GM23248 (cell line): ENCODE results near the gene PADI4. TPM values are rescaled to one million over a fixed set of nuclear protein-coding genes. Genes with fewer than 3 reads are reported as not detected.

ENCODE experiments used
- DNase-seq: peaks from one replicate; pipeline ENCODE4 v3.0.0-alpha.2; 2015
- H2AFZ ChIP-seq: fragments of 200-600 bp; sonication (generic); 2 replicates; pipeline ENCODE4 v1.6.1; 2016; ENCODE audit warnings: antibody characterized with exemption
- H3F3A ChIP-seq: fragments of 200-600 bp; sonication (generic); 2 replicates; pipeline ENCODE4 v1.6.1; 2016; ENCODE audit warnings: mild to moderate bottlenecking, antibody characterized with exemption, mixed run types; ENCODE audit not compliant: insufficient read depth
- H3K27ac ChIP-seq: fragments of 200-600 bp; sonication (generic); 2 replicates; pipeline ENCODE4 v1.5.1; 2016; ENCODE audit warnings: mild to moderate bottlenecking
- H3K27me3 ChIP-seq: fragments of 200-600 bp; sonication (generic); replicated peaks from 2 replicates; pipeline ENCODE4 v1.6.1; 2016; ENCODE audit warnings: mild to moderate bottlenecking; ENCODE audit not compliant: insufficient read depth
- H3K36me3 ChIP-seq: fragments of 200-600 bp; sonication (generic); 2 replicates; pipeline ENCODE4 v1.6.1; 2016; ENCODE audit warnings: low read depth, mild to moderate bottlenecking
- H3K4me1 ChIP-seq: fragments of 200-600 bp; sonication (generic); 2 replicates; pipeline ENCODE4 v1.6.1; 2016; ENCODE audit warnings: mild to moderate bottlenecking; ENCODE audit not compliant: insufficient read depth
- H3K4me2 ChIP-seq: fragments of 200-600 bp; sonication (generic); one replicate; pipeline ENCODE4 v1.6.1; 2016; ENCODE audit warnings: mild to moderate bottlenecking; ENCODE audit not compliant: unreplicated experiment
- H3K4me3 ChIP-seq: fragments of 200-600 bp; sonication (generic); 2 replicates; pipeline ENCODE4 v1.5.1; 2016; ENCODE audit warnings: mild to moderate bottlenecking
- H3K79me2 ChIP-seq: fragments of 200-600 bp; sonication (generic); 2 replicates; pipeline ENCODE4 v1.6.1; 2016; ENCODE audit warnings: mild to moderate bottlenecking; ENCODE audit not compliant: insufficient read depth
- H3K9ac ChIP-seq: fragments of 200-600 bp; sonication (generic); 2 replicates; pipeline ENCODE4 v1.6.1; 2016; ENCODE audit warnings: mild to moderate bottlenecking
- H3K9me2 ChIP-seq: fragments of 200-600 bp; sonication (generic); 2 replicates; pipeline ENCODE4 v1.6.1; 2016; ENCODE audit warnings: mixed run types, mild to moderate bottlenecking, moderate library complexity; ENCODE audit not compliant: insufficient read depth
- H3K9me3 ChIP-seq: fragments of 200-600 bp; sonication (generic); one replicate; pipeline ENCODE4 v1.6.1; 2017; ENCODE audit warnings: low read depth
- H4K20me1 ChIP-seq: fragments of 200-600 bp; sonication (generic); 2 replicates; pipeline ENCODE4 v1.6.0; 2016; ENCODE audit not compliant: insufficient read depth
- EZH2 ChIP-seq: fragments of 200-600 bp; sonication (generic); IDR thresholded peaks from 2 replicates; pipeline ENCODE4 v1.6.1; 2018; ENCODE audit warnings: antibody characterized with exemption, mild to moderate bottlenecking; ENCODE audit not compliant: insufficient read depth, poor library complexity, severe bottlenecking
- EZH2phosphoT487 ChIP-seq: fragments of 200-600 bp; sonication (generic); IDR thresholded peaks from 2 replicates; pipeline ENCODE4 v1.6.1; 2018; ENCODE audit warnings: antibody characterized with exemption, moderate library complexity, mild to moderate bottlenecking, low read depth; ENCODE audit not compliant: insufficient read depth
- WGBS, 2 experiments: methylation state at CpG; one replicate each; pipeline ENCODE4 v1.1.6; 2015 to 2017; ENCODE audit warnings: low lambda C conversion rate in 2 of 2, low coverage in 1 of 2; ENCODE audit errors: missing lambda C conversion rate in 2 of 2; 5-methylcytosine and 5-hydroxymethylcytosine counted together
- in situ Hi-C: fragments of 300-500 bp; cut with MboI; formaldehyde crosslinking; loops from 2 replicates; pipeline ENCODE4 v1.15.0; 2020
- polyA plus RNA-seq: library from polyadenylated mRNA; unstranded; fragments of >200 nt; fragmentation: Nextera tagmentation; extraction: Ambion mirVana; gene quantifications from 2 replicates; pipeline ENCODE4 v1.2.1, GENCODE V29; 2016
- total RNA-seq: library from RNA; depleted of rRNA; stranded (reverse); fragments of >200 nt; shearing (Covaris generic); gene quantifications from 2 replicates; pipeline ENCODE4 v1.2.3, GENCODE V29; 2014

The PADI4 gene
- total and polyA plus RNA-seq, 2 experiments from 2014 or later, result not detected

GRCh38 chr1:17329610-17330009, 21.6 kb downstream of the PADI4 start:
- in situ Hi-C loops, result loop anchor here (10.0 kb wide), 2 partner anchors 215 to 265 kb away; partner anchors contain the start of gene PADI2
- Histone ChIP-seq H3K27me3 (peaks cover 46% of the 10 kb centered on the region), H3K4me3 (no peak overlapping the region), H3K4me2 (no peak overlapping the region), H3K9me3 (no peaks in the 10 kb centered on the region), H3F3A (no peaks in the 10 kb centered on the region), H3K36me3 (no peaks in the 10 kb centered on the region), H3K79me2 (no peaks in the 10 kb centered on the region), H4K20me1 (no peaks in the 10 kb centered on the region), H3K9me2 (no peaks in the 10 kb centered on the region), H3K27ac (no peak overlapping the region), H3K4me1 (no peaks in the 10 kb centered on the region), H3K9ac (no peak overlapping the region), H2AFZ (no peak overlapping the region)
- no peak for TF ChIP-seq EZH2
- no peak for TF ChIP-seq EZH2phosphoT487
- WGBS, 2 experiments, result 36 to 46% methylated on average over 4 of the region's 4 CpGs
- no peak for DNase-seq

- TF ChIP-seq EZH2phosphoT487, result no peak
- no peaks in the 10 kb centered on the region for H3K9me3 ChIP-seq
- H3K27ac ChIP-seq, result no peak overlapping the region
- no peak overlapping the region for H3K4me2 ChIP-seq
- no peaks in the 10 kb centered on the region for H3K4me1 ChIP-seq
- peaks cover 34% of the 10 kb centered on the region for H3K27me3 ChIP-seq
- H3K4me3 ChIP-seq, result no peak overlapping the region
- H2AFZ ChIP-seq, result no peak overlapping the region
- in situ Hi-C loops, result loop anchor here (10.0 kb wide), 2 partner anchors 216 to 266 kb away; partner anchors contain the start of gene PADI2
- WGBS, 2 experiments, result 17 to 21% methylated on average over 7 of the region's 7 CpGs
- H4K20me1 ChIP-seq, result no peaks in the 10 kb centered on the region
- H3K9ac ChIP-seq, result no peak overlapping the region
- H3K9me2 ChIP-seq, result no peaks in the 10 kb centered on the region
- H3K36me3 ChIP-seq, result no peaks in the 10 kb centered on the region
- no peak for DNase-seq
- no peaks in the 10 kb centered on the region for H3F3A ChIP-seq
- no peaks in the 10 kb centered on the region for H3K79me2 ChIP-seq
Observed at GRCh38 chr1:17330856-17331255, 22.9 kb downstream of the PADI4 start.

- H3K9ac ChIP-seq, result no peak overlapping the region
- no peak overlapping the region for H2AFZ ChIP-seq
- H3K4me1 ChIP-seq, result no peaks in the 10 kb centered on the region
- H3K27me3 ChIP-seq, result peaks cover 20% of the 10 kb centered on the region
- H3K36me3 ChIP-seq, result no peaks in the 10 kb centered on the region
- no peak for DNase-seq
- H3K9me2 ChIP-seq, result no peaks in the 10 kb centered on the region
- WGBS, 2 experiments, result 58 to 67% methylated on average over 8 of the region's 8 CpGs
- no peaks in the 10 kb centered on the region for H4K20me1 ChIP-seq
- H3K4me2 ChIP-seq, result no peak overlapping the region
- no peaks in the 10 kb centered on the region for H3K79me2 ChIP-seq
- no peaks in the 10 kb centered on the region for H3K9me3 ChIP-seq
- no peak overlapping the region for H3K4me3 ChIP-seq
- no peak overlapping the region for H3K27ac ChIP-seq
- in situ Hi-C loops, result loop anchor here (10.0 kb wide), 2 partner anchors 218 to 268 kb away; partner anchors contain the start of gene PADI2
- H3F3A ChIP-seq, result no peaks in the 10 kb centered on the region
- TF ChIP-seq EZH2 (no peak), EZH2phosphoT487 (no peak)
Observed at GRCh38 chr1:17333081-17333480, 25.1 kb downstream of the PADI4 start.

GRCh38 chr1:17335821-17336710, 28.1 kb downstream of the PADI4 start:
- H3K36me3 ChIP-seq, result no peaks in the 10 kb centered on the region
- no peak overlapping the region for H3K4me3 ChIP-seq
- no peak overlapping the region for H3K27ac ChIP-seq
- WGBS, 2 experiments, result 17 to 20% methylated on average over 19 to 20 of the region's 20 CpGs
- no peaks in the 10 kb centered on the region for H3K9me2 ChIP-seq
- no peak overlapping the region for H3K4me2 ChIP-seq
- no peaks in the 10 kb centered on the region for H3K9me3 ChIP-seq
- H3K27me3 ChIP-seq, result peaks cover 9% of the 10 kb centered on the region; the same call in 1 of the 2 replicates
- H3F3A ChIP-seq, result no peaks in the 10 kb centered on the region
- peak; percentile 78 for DNase-seq
- TF ChIP-seq EZH2, result no peak
- TF ChIP-seq EZH2phosphoT487, result no peak
- no peaks in the 10 kb centered on the region for H3K4me1 ChIP-seq
- in situ Hi-C loops, result loop anchor here (10.0 kb wide), 2 partner anchors 221 to 271 kb away; partner anchors contain the start of gene PADI2
- H3K79me2 ChIP-seq, result no peaks in the 10 kb centered on the region
- no peak overlapping the region for H2AFZ ChIP-seq
- no peaks in the 10 kb centered on the region for H4K20me1 ChIP-seq
- no peak overlapping the region for H3K9ac ChIP-seq
